Skeletal muscle cell (primary cell): ENCODE measurements around the gene VPS13D.
"Not testable (repeated sequence)": the region's sequence is repeated elsewhere in the genome, so short reads cannot be mapped to it uniquely, and the experiment has no call there.

Source experiments
- DNase-seq: peaks from one replicate; pipeline ENCODE4 v3.0.0-alpha.2; 2010; ENCODE audit warnings: low read depth
- H3K4me3 ChIP-seq: 2 replicates; pipeline ENCODE4 v1.5.1; 2011; ENCODE audit warnings: low read depth, mild to moderate bottlenecking, control low read depth, low read length, moderate library complexity

VPS13D gene

DNA sequence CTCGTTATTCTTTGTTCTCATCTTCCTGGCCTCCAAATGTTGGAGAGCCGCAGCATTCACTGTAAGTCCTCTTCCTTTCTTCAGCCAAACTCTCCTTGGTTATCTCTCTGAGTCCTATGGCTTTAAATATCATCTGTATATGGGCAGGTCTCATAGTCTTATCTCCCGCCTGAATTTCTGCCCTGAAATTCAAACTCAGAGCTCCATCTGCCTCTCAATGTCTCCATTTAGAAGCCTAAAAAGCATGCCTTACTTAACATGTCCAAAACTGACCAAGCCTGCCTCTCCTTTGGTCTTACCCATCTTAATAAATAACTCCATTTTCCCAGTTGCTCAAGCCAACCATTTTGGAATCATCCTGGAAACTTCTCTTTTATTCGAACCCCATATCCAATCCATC lies 307.5 kb downstream of the VPS13D start:
- H3K4me3 ChIP-seq: no peak overlapping the region
- DNase-seq: no peak

DNA sequence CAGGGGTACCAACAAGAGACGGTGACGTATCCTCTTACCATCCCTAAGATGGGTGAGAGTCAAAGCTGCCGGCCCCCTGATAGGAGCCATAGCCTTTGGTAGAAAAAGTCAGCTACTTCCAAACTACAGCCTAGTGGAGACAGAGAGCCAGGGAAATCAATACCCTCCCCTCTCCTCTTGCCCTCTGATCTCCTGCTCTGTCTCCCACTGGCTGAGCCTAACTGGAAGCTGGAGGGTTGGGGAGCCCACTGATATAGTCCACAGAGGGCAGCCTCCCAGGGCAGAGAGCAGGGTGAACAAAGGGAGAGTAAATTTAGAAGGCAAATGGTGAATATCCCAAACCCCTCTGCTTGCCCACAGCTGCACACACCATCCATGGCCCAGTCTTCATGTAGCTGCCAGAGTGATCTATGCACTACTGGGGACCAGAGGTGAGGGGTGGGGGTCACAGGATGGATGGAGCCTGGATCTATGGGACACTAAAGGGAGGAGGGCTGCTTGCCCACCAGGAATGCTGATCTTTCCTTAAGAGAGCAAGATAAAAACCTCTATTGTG lies 308.2 kb downstream of the VPS13D start:
- no peak overlapping the region for H3K4me3 ChIP-seq
- no peak for DNase-seq

DNA sequence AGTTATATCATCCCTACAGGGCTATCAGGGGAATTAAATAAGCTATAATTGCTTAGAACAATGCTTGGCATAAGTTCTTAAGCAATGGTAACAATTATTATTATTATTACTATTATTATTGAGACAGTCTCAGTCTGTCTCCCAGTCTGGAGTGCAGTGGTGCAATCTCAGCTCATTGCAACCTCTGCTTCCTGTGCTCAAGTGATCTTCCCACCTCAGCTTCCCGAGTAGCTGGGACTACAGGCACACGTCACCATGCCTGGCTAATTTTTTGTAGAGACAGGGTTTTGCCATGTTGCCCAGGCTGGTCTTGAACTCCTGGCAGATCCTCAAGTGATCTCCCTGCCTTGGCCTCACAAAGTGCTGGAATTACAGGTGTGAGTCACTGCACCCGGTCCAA lies 308.7 kb downstream of the VPS13D start:
- DNase-seq, H3K4me3 ChIP-seq: not testable (repeated sequence)

- no peak for DNase-seq
- no peak overlapping the region for H3K4me3 ChIP-seq
Observed at GRCh38 chr1:12539320-12539704, 309.5 kb downstream of the VPS13D start.

GRCh38 chr1:12539705-12540579 lies 310.1 kb downstream of the VPS13D start:
- no peak for DNase-seq
- no peak overlapping the region for H3K4me3 ChIP-seq

DNA sequence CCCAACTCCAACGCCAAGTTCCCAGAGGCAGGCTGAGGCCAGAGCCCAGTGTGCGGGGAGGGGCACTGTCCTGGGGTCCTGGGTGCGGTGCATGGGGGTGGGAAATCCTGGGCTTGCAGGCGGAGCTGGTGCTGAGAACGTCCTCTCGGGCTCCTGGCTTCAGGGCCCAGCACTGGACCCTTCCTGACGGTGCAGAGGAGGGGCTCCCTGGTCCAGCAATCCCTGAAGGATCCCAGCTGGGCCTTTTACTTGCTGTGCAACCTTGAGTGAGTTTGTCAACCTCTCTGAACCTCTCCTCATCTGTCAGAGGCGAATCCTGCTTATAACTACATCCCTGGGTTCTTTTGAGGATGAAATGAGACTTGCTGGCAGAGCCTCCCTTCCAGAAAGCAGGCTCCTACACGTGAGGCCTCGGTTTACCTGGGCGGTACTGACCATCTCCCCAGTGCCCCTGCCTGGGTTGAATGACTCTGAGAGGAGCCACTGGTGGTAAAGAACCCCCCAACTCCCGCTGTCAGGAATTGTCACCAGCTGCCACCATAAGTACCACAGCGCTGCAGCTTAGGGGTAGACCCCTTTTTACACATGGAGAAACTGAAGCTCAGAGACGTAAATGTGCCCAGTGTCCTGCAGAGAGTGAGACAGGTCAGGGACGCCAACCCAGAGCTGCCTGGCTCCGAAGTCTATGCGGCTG lies 310.9 kb downstream of the VPS13D start:
- no peak overlapping the region for H3K4me3 ChIP-seq
- no peak for DNase-seq

- no peak for DNase-seq
- no peak overlapping the region for H3K4me3 ChIP-seq
Observed at GRCh38 chr1:12541274-12542137, 311.7 kb downstream of the VPS13D start.

DNA sequence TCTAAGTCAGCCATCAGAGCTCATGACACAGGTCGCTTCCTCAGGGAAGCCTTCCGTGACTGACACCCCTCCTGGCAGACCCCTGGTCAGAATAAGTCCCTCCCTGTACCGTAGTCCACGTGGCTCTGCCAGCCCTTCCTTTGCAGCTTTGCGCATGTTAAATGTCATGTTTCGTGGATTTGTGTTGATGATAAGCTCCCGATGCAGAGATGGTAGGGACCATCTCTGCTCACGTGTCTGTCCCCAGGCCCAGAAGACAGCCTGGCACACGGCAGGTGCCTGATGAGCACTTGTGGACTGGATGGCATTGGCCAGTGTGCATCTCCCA lies 312.3 kb downstream of the VPS13D start:
- no peak overlapping the region for H3K4me3 ChIP-seq
- DNase-seq: no peak

- H3K4me3 ChIP-seq: no peak overlapping the region
- DNase-seq: no peak
Observed at GRCh38 chr1:12542616-12543592, 313.1 kb downstream of the VPS13D start.

DNA sequence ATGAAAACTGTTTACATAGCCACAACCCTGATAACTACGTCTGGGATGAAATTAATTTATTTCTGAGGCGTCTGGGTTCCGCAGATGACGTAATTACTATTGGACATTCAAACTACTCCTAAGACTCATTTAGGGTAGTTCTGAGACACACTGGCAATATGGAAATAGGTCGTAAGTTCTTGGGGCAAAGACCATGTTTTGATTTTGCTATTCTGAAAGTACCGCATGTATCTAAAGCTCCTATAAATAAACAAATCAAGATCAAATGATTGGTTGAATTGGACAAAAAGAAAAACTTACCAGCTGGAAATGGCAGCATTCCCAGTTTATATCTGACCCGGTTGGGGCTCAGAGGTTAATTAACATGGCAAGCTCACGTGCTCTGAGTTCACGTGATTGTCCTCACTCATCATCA lies 313.9 kb downstream of the VPS13D start:
- no peak overlapping the region for H3K4me3 ChIP-seq
- no peak for DNase-seq

GRCh38 chr1:12544357-12544756 lies 314.5 kb downstream of the VPS13D start:
- no peak overlapping the region for H3K4me3 ChIP-seq
- no peak for DNase-seq

GRCh38 chr1:12544992-12545391 lies 315.2 kb downstream of the VPS13D start:
- no peak overlapping the region for H3K4me3 ChIP-seq
- no peak for DNase-seq

GRCh38 chr1:12546771-12547585 lies 317.1 kb downstream of the VPS13D start:
- no peak overlapping the region for H3K4me3 ChIP-seq
- no peak for DNase-seq

DNA sequence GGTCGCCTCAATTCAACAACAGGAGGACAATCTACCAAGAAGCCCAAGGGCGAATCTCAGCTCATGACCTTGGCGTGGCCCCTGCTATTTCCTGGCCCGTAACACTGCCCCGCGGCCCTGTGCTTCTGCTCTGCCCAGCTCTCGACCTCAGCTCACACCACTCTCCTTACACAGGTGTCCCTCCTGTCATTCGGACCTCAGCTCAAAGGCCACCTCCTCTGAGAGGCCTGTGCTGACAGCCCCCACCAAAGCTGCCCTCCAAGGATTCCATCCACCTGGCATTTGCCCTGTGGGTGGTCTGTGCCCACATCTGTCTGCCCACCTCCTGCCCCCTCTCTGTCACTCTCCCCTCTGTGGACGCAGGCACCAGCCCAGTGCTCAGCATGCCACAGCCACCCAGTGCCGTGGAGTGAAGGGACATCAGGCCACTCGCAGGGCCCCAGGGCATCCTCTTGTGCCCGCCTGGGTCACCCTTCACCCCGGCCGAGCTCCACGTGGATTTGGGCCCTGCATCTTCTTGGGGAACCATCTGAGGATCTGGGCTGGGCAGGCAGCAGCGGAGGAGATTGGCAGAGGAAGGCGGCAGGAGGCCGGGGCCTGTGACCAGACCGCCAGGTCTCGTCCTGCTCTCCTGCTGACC lies 317.9 kb downstream of the VPS13D start:
- no peak for DNase-seq
- no peak overlapping the region for H3K4me3 ChIP-seq

DNA sequence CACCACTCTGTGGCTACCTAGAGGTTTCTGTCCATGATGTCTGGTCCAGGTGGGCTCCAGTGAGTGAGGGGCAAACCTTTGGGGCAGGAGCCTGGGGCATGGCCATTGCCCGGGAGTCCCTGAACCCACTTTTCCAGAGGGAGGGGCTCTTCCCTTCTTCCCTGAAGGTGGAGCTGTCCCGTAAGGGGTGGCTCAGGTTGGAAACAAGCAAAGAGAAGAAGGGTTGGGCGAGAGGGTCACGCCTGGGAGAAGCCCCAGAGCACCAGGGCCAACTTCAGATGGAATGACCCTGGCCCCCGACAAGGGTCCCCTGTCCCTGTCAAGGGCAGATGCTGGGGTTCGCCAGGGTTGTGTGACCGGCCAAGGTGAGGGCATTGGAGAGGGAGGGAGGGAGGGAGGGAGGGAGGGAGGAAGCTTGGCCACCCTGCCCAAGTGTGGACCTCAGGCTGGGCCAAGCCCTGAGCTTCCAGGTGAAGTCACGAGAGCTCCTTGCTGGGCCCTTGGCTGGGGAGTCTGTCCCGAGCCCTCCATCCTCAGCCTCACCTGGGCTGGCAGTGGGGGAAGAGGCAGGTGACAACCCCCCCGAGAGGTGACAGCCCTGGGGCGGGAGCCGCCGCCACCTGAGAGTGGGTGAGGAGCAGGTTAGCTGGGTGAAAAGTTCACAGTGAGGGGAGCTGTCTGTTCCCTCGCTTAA lies 318.6 kb downstream of the VPS13D start:
- H3K4me3 ChIP-seq: no peak overlapping the region
- DNase-seq: no peak

- no peak for DNase-seq
- H3K4me3 ChIP-seq: no peak overlapping the region
Observed at GRCh38 chr1:12548973-12549459, 319.2 kb downstream of the VPS13D start.
